Measurements from ENCODE around the gene NXT1.
"Not testable (repeated sequence)": the region's sequence is repeated elsewhere in the genome, so short reads cannot be mapped to it uniquely, and the experiment has no call there.

NXT1 gene

GRCh38 chr20:23347791-23348190 is 2.8 kb upstream of the NXT1 start:
- Histone ChIP-seq H3K4me3 (no peak overlapping the region), H3K36me3 (peaks cover 0 to 11% (median 3%) of the 10 kb centered on the region in 11 experiments; a peak in 11 of 22 replicates), H3K4me2 (no peak overlapping the region), H3K27me3 (no peaks in the 10 kb centered on the region), H3K27ac (no peak overlapping the region), H3K9ac (no peak overlapping the region), H3K4me1 (peaks cover 19 to 38% (median 27%) of the 10 kb centered on the region in 10 experiments), H4K20me1 (peaks cover 0 to 19% (median 16%) of the 10 kb centered on the region in 11 experiments; a peak in 18 of 22 replicates), H3K9me3 (replicated peaks in 1 of 11) (peaks cover 0 to 4% (median 0%) of the 10 kb centered on the region in 11 experiments; a peak in 1 of 22 replicates)
- TF ChIP-seq Cebpa-rat (IDR thresholded peaks at IDR 0.05) = no peak

GRCh38 chr20:23348510-23348909 is 2.1 kb upstream of the NXT1 start:
- H3K4me3 ChIP-seq = not testable (repeated sequence)
- H3K36me3 ChIP-seq = peaks cover 0 to 18% (median 10%) of the 10 kb centered on the region in 11 experiments; a peak in 16 of 22 replicates

GRCh38 chr20:23349338-23350195 is 1.0 kb upstream of the NXT1 start:
- Histone ChIP-seq H3K9me3 (replicated peaks in 1 of 11) (no peaks in the 10 kb centered on the region), H3K9ac (peak overlapping the region; percentile 89 to 99 (median 95)), H3K4me3 (peak overlapping the region; percentile 89 to 99 (median 96)), H4K20me1 (peaks cover 0 to 36% (median 34%) of the 10 kb centered on the region in 11 experiments; a peak in 18 of 22 replicates), H3K27ac (peak overlapping the region; percentile 90 to 98 (median 97)), H3K4me2 (peak overlapping the region; percentile 80 to 97 (median 91)), H3K27me3 (no peaks in the 10 kb centered on the region), H3K4me1 (peaks cover 21 to 50% (median 37%) of the 10 kb centered on the region in 10 experiments), H3K36me3 (peaks cover 7 to 29% (median 21%) of the 10 kb centered on the region in 11 experiments)
- TF ChIP-seq Cebpa-rat (IDR thresholded peaks at IDR 0.05) = no peak

More at GRCh38 chr20:23348510-23348909, 2.1 kb upstream of the NXT1 start:
- Histone ChIP-seq H4K20me1 (peaks cover 0 to 26% (median 23%) of the 10 kb centered on the region in 11 experiments; a peak in 18 of 22 replicates), H3K9ac (peak overlapping the region in 4 of 11 experiments; percentile 95 to 99 (median 96); a peak in 7 of 22 replicates), H3K4me1 (peaks cover 19 to 45% (median 33%) of the 10 kb centered on the region in 10 experiments), H3K27ac (peak overlapping the region in 2 of 11 experiments; percentile 97 to 98; a peak in 3 of 22 replicates), H3K4me2 (peak overlapping the region; percentile 80 to 97 (median 91); a peak in 17 of 22 replicates)
- not testable (repeated sequence) for H3K27me3 ChIP-seq; H3K9me3 ChIP-seq (replicated peaks in 1 of 11)

GRCh38 chr20:23350904-23351838 is 580 bp downstream of the NXT1 start:
- TF ChIP-seq Cebpa-rat (IDR thresholded peaks at IDR 0.05) = no peak
- H3K4me1 ChIP-seq = peaks cover 37 to 63% (median 50%) of the 10 kb centered on the region in 10 experiments
- peak overlapping the region; percentile 90 to 98 (median 97) for H3K27ac ChIP-seq
- peaks cover 16 to 45% (median 37%) of the 10 kb centered on the region in 11 experiments for H3K36me3 ChIP-seq
- no peaks in the 10 kb centered on the region for H3K27me3 ChIP-seq
- peak overlapping the region; percentile 89 to 99 (median 95) for H3K9ac ChIP-seq
- H3K9me3 ChIP-seq (replicated peaks in 1 of 11) = no peaks in the 10 kb centered on the region
- peak overlapping the region; percentile 79 to 98 (median 93) for H3K4me2 ChIP-seq
- peaks cover 0 to 52% (median 50%) of the 10 kb centered on the region in 11 experiments; a peak in 18 of 22 replicates for H4K20me1 ChIP-seq
- peak overlapping the region; percentile 89 to 99 (median 96) for H3K4me3 ChIP-seq

GRCh38 chr20:23356203-23356602 is 5.6 kb downstream of the NXT1 start:
- no peak overlapping the region; a peak in 1 of 22 replicates for H3K27ac ChIP-seq
- peaks cover 60 to 88% (median 73%) of the 10 kb centered on the region in 10 experiments for H3K4me1 ChIP-seq
- H4K20me1 ChIP-seq = peaks cover 0 to 61% (median 53%) of the 10 kb centered on the region in 11 experiments; a peak in 18 of 22 replicates
- TF ChIP-seq Cebpa-rat (IDR thresholded peaks at IDR 0.05) = no peak
- no peak overlapping the region; a peak in 1 of 20 replicates for H3K4me3 ChIP-seq
- peak overlapping the region in 10 of 11 experiments; percentile 6 to 97 (median 50); a peak in 16 of 22 replicates for H3K4me2 ChIP-seq
- no peaks in the 10 kb centered on the region for H3K9me3 ChIP-seq (replicated peaks in 1 of 11)
- no peaks in the 10 kb centered on the region for H3K27me3 ChIP-seq
- H3K9ac ChIP-seq = no peak overlapping the region
- H3K36me3 ChIP-seq = peaks cover 16 to 48% (median 38%) of the 10 kb centered on the region in 11 experiments

GRCh38 chr20:23357767-23358562 is 7.4 kb downstream of the NXT1 start:
- peak overlapping the region; percentile 71 to 85 (median 82) for H3K27ac ChIP-seq
- TF ChIP-seq Cebpa-rat (IDR thresholded peaks at IDR 0.05) = no peak
- H4K20me1 ChIP-seq = peaks cover 1 to 51% (median 42%) of the 10 kb centered on the region in 11 experiments; a peak in 19 of 22 replicates
- no peaks in the 10 kb centered on the region for H3K27me3 ChIP-seq
- peaks cover 16 to 35% (median 34%) of the 10 kb centered on the region in 11 experiments for H3K36me3 ChIP-seq
- H3K4me1 ChIP-seq = peaks cover 46 to 76% (median 62%) of the 10 kb centered on the region in 10 experiments
- peak overlapping the region; percentile 80 to 97 (median 92) for H3K4me2 ChIP-seq
- peak overlapping the region; percentile 73 to 88 (median 84) for H3K9ac ChIP-seq
- peak overlapping the region; percentile 67 to 81 (median 72) for H3K4me3 ChIP-seq
- no peaks in the 10 kb centered on the region for H3K9me3 ChIP-seq (replicated peaks in 1 of 11)

- H3K4me3 ChIP-seq = peak overlapping the region; percentile 67 to 81 (median 72)
- H3K9me3 ChIP-seq (replicated peaks in 1 of 11) = no peaks in the 10 kb centered on the region
- H3K9ac ChIP-seq = peak overlapping the region in 7 of 11 experiments; percentile 29 to 85 (median 83); a peak in 9 of 22 replicates
- peaks cover 48 to 76% (median 68%) of the 10 kb centered on the region in 10 experiments for H3K4me1 ChIP-seq
- H3K4me2 ChIP-seq = peak overlapping the region; percentile 72 to 97 (median 89)
- H3K36me3 ChIP-seq = peaks cover 16 to 30% (median 29%) of the 10 kb centered on the region in 11 experiments
- H3K27ac ChIP-seq = peak overlapping the region in 3 of 11 experiments; percentile 30 to 83 (median 82); a peak in 4 of 22 replicates
- no peak for TF ChIP-seq Cebpa-rat (IDR thresholded peaks at IDR 0.05)
- peaks cover 7 to 51% (median 42%) of the 10 kb centered on the region in 11 experiments; a peak in 19 of 22 replicates for H4K20me1 ChIP-seq
- H3K27me3 ChIP-seq = no peaks in the 10 kb centered on the region
These were observed 7.9 kb downstream of the NXT1 start for GRCh38 chr20:23358563-23358906.
